ACHN (cell line): ENCODE results near the gene PSRC1.
"Not testable (repeated sequence)": the region's sequence is repeated elsewhere in the genome, so short reads cannot be mapped to it uniquely, and the experiment has no call there.

Experiments
- DNase-seq: peaks from one replicate; pipeline ENCODE4 v3.0.0-alpha.2; 2015
- in situ Hi-C: cut with HindIII; loops from 2 replicates; pipeline ENCODE4 v1.10.0; 2017; ENCODE audit warnings: low sequenced_read_pairs, low pct_ligation_motif_present, low pct_unique_long_range_greater_than_20kb

Gene PSRC1

GRCh38 chr1:109282952-109283747 lies at the start of gene PSRC1:
PSRC1 (minus strand) TSS chr1:109283145.
- peak; percentile 93 for DNase-seq
- in situ Hi-C loops, result no loop called here

- in situ Hi-C loops, result no loop called here
- DNase-seq, result no peak
These were observed 48.2 kb upstream of the PSRC1 start for GRCh38 chr1:109331113-109331512.

- in situ Hi-C loops, result no loop called here
- DNase-seq, result no peak
These were observed 44.3 kb upstream of the PSRC1 start for GRCh38 chr1:109327285-109327684.

GRCh38 chr1:109322974-109323373 lies 40.0 kb upstream of the PSRC1 start:
- in situ Hi-C loops, result no loop called here
- DNase-seq, result no peak

- no peak for DNase-seq
- in situ Hi-C loops, result no loop called here
These were observed 36.2 kb upstream of the PSRC1 start for GRCh38 chr1:109319114-109319513.

- in situ Hi-C loops, result no loop called here
- no peak for DNase-seq
These were observed 33.6 kb upstream of the PSRC1 start for GRCh38 chr1:109316506-109316905.

- no peak for DNase-seq
- in situ Hi-C loops, result no loop called here
These were observed 32.3 kb upstream of the PSRC1 start for GRCh38 chr1:109315288-109315687.

GRCh38 chr1:109314795-109315194 lies 31.9 kb upstream of the PSRC1 start:
- DNase-seq, result no peak
- in situ Hi-C loops, result no loop called here

- in situ Hi-C loops, result no loop called here
- DNase-seq, result no peak
These were observed 30.2 kb upstream of the PSRC1 start for GRCh38 chr1:109312978-109313775.

- no peak for DNase-seq
- in situ Hi-C loops, result no loop called here
These were observed 29.3 kb upstream of the PSRC1 start for GRCh38 chr1:109312246-109312645.

- in situ Hi-C loops, result no loop called here
- DNase-seq, result no peak
These were observed 26.4 kb upstream of the PSRC1 start for GRCh38 chr1:109309347-109309746.

GRCh38 chr1:109307274-109308021 lies 24.5 kb upstream of the PSRC1 start:
- in situ Hi-C loops, result no loop called here

GRCh38 chr1:109306832-109307273 lies 23.9 kb upstream of the PSRC1 start, which contains the start of gene MYBPHL:
MYBPHL (minus strand) TSS chr1:109307011; CDS start chr1:109306991, 20 bp downstream.
- no peak for DNase-seq
- in situ Hi-C loops, result no loop called here

More at GRCh38 chr1:109307274-109308021, 24.5 kb upstream of the PSRC1 start:
- DNase-seq, result no peak

GRCh38 chr1:109305991-109306390 lies 23.0 kb upstream of the PSRC1 start:
- in situ Hi-C loops, DNase-seq: not testable (repeated sequence)

- in situ Hi-C loops, result no loop called here
- DNase-seq, result no peak
These were observed 21.4 kb upstream of the PSRC1 start for GRCh38 chr1:109304226-109304920.

GRCh38 chr1:109301874-109302273 lies 18.9 kb upstream of the PSRC1 start:
- in situ Hi-C loops, result no loop called here
- no peak for DNase-seq

- DNase-seq, result no peak
- in situ Hi-C loops, result no loop called here
These were observed 17.8 kb upstream of the PSRC1 start for GRCh38 chr1:109300650-109301151.
